Measurements from ENCODE around the gene KLF7.

The KLF7 gene

DNA sequence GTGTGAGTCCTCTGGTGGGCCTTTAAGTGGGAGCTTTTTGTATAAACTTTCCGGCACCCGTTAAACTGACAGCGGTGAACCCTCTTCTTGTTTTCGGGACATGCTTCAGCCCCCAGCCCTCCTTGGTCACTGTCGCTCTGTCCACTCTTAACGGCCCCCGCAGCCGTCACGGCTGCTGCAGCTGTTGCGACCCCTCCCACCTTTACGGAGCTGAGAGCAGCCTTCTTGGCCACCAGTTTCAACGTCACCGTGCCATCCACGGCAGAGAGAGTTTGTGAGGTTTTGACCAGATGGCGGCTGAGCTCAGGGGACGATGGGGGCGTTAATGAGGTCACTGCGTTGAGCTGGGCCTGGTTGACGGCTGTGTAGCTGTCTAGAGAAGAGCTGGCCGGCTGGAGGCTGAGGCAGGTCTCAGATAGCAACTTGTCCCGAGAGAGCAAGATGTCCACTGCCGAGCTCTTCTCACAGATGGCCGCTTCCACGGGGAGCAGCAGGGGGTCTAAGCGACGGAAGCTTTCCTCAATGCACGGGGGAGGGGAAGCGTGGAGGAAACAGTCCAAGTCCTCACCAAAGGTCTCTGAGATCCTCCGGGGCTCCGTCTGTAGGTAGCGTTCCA is 41.9 kb downstream of the KLF7 start:
- no peak for DNase-seq

DNA sequence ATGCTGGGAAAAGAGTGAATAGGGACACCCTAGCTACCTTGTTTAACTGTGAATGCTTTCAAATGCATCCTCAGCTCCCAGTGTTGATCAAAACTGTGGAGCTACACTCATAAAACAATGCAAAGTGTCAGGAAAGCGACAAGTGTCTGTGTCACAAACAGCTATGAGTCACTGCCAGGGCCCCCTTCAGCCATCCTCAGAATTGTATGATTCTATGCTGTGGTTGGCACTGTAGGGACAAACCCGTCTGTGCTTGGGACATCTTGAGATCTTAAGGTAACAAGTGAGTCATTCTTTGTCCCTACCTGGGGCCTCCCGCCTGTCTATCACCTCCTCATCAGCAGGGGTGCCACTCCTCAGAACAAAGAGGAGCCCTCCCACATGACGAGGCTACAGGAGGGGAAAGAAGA is 42.4 kb downstream of the KLF7 start:
- DNase-seq: peak in 2 of 5 experiments; percentile 46 to 62

DNA sequence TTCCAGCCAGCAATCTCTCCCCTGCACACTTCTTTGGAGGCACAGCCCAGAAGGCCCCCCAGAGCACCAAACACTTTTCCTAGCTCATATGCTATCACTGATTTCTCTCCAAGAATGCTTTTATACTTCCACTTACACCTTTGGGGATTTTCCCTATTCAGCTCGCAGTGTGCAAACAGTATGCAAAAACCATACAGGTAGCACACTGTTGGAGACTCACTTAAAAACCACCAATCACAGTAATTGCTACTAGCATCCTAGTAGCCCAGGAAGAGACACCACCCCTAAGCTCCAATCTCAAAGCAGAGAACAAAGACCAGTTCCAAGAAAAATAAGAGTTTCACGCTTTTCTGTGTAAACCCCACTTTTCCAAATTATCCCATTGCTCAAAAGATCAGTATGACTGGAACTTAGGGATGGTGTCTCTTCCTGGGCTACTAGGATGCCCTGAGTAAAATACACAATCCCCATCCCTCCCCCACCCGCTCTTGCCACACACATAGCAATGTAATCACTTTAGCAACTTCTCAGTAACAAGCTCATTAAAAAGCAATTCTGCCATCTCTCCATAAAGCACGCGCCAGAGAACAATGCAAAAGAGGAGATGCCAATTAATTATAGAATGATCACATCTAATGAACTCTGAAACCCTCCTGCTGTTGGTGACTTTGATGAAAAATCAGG is 43.0 kb downstream of the KLF7 start:
- no peak for DNase-seq

- DNase-seq: no peak
Measured at GRCh38 chr2:207121784-207122183, 44.0 kb downstream of the KLF7 start.

DNA sequence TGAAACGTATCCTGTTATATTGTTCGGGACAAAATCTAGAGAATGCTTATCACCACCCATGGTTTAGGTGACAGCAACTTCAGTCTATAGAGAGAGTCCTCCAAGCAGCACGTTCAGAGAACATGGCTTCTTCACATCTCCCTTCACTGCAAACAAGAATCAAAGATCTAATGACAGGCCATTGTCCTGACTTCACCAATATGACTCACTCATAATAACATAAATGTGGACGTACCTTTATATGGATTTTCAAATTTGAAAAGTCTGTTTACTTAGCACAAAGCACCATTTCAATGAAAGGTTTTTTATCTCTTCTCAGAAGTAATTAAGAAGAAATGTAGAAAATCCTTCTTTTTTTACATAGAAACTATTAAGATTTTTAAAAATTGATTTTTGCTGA is 46.7 kb downstream of the KLF7 start:
- DNase-seq: no peak

GRCh38 chr2:207117668-207118067 is 48.1 kb downstream of the KLF7 start:
- DNase-seq: no peak

DNA sequence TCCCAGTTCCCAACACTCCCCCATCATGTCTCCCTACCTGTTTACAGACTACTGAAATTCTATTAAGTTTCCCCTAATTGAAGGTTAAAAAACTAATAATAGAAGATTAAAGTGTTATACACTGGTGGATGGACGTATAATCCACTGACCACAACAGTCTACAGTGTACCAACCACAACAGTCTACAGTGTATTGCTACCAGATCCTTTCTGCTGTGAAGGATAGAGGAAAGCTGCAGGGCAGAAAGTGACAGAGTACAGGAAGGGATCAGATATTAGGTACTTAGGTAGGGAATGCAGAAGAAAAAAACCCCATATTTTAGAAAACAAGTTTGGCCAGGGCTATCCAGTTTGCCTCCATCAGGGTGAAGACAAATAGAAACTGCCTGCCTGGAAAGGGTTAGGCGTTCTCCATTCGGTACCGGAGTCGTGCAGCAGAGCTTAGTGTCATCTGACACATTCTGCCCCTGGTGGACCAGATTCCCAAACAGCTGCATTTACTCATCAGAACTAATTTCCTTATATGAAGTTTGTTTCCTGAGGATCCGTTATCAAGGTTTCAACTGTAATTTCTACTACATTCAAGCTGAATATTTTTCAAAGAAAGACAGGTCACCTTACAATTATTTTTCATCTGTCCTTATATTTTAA is 49.9 kb downstream of the KLF7 start:
- no peak for DNase-seq

GRCh38 chr2:207113414-207113813 is 52.3 kb downstream of the KLF7 start:
- peak in 1 of 5 experiments; percentile 46 for DNase-seq

GRCh38 chr2:207112785-207113184 is 53.0 kb downstream of the KLF7 start:
- DNase-seq: no peak

DNA sequence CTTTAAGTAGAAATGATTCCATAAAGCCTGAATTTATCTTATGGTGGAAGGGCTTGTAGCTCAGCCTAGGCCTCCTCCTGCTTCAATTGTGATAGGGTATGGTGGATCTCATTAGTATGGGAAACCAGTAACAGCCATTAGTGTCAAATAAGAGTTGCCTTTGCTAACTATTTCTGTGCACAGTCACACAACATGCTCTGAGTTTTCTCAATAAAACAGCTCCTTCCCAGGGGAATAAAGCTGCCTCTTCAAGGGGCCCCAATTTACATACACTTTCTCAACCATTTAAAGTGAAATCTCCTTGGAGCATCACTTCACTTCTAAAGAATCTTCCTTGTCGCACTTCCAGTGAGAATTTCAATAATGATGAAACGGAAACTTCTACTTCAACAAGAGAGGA is 53.4 kb downstream of the KLF7 start:
- DNase-seq: no peak

DNA sequence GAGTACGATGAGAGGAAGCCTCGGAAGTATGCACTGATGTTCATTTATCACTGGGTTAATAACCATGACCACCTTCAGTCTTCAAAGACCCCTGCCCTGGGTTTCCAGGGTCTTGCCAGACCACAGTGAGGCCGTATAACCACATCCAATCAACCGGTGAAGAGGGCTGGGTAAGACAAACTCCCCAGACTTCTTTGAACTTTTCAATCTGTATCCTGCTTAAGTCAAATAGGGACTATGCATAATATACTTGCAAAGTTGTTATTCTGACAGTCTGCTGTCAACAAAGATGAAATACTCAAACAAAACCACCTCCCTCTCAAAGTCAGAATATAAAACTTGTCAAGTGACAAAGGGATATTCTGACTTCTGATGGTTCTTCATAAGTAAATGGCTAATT is 54.0 kb downstream of the KLF7 start:
- DNase-seq: no peak

- no peak for DNase-seq
Measured at GRCh38 chr2:207110715-207111114, 55.0 kb downstream of the KLF7 start.

- peak in 1 of 5 experiments; percentile 29 for DNase-seq
Measured at GRCh38 chr2:207110310-207110709, 55.4 kb downstream of the KLF7 start.

- no peak for DNase-seq
Measured at GRCh38 chr2:207109768-207110167, 56.0 kb downstream of the KLF7 start.

DNA sequence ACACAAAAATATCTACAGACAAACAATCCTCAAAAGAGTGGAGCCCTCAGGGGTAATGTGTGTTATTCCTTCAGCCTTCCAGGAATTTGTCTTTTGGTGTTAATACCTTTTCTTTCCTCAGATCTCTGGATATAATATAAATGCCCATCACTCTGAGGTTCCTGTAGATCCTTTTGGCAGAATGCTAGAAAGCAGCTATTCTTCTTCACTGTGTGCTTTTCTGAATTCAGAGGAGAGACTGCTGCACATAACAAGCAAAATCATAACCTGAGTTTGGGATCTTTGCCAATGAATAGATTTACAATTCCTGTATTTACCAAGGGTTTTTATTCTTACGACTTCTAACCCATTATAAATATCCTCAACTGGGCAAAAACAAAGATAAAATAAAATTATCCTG is 57.3 kb downstream of the KLF7 start:
- no peak for DNase-seq

GRCh38 chr2:207107551-207107950 is 58.2 kb downstream of the KLF7 start:
- DNase-seq: no peak

GRCh38 chr2:207107131-207107530 is 58.6 kb downstream of the KLF7 start:
- no peak for DNase-seq

DNA sequence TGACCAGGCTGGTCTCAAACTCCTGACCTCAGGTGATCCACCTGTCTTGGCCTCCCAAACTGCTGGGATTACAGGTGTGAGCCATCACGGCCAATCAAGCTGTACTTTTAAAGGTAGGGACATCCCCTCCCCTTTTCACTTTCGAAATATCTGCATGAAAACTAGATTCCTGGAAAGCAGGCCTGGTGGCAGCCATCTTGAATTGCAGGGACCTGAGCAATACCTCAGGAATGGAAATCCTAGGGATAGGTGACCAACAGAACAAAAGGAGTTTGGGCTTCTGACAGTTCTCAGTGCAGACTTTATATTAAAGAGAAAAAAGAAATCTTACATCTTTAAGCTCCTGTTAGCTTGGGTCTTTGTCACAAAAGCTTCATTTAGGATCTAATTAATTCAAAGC is 62.6 kb downstream of the KLF7 start:
- no peak for DNase-seq

DNA sequence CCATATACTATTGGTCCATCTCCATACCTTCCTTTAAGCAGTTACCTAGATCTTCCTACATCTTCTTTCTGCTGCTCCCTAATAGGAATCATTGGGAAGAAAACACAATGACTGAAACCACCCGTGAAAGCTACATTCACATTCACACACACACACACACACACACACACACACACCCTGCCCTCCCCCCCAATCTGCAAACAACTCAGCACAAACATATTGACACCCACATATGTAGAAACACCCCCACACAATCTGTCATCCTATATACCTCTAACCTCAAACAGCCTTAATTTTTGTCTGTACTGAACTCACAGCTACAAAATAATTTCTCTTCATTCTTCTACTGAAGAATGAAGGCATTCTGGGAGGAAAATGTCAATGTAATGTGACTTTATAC is 63.8 kb downstream of the KLF7 start:
- no peak for DNase-seq

DNA sequence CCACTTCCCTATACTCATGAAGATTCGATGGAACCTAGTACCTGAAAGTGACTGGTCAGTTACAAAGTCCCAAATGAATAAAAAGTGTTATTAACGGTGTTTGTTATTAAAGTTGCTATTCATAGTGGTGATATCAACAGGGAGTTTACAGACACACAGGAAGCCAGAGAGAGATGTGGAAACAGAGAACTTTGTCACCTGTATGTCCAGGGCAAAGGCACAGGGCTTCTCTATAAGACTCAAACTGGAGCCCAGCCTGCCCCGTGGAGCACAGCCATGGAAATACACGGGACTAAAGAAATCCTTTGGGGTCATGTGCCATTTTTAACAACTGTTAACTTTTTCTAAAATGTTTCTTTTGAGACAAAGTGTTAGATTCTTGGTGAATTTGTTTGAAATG is 68.5 kb downstream of the KLF7 start:
- DNase-seq: no peak

GRCh38 chr2:207095963-207096362 is 69.8 kb downstream of the KLF7 start:
- no peak for DNase-seq

DNA sequence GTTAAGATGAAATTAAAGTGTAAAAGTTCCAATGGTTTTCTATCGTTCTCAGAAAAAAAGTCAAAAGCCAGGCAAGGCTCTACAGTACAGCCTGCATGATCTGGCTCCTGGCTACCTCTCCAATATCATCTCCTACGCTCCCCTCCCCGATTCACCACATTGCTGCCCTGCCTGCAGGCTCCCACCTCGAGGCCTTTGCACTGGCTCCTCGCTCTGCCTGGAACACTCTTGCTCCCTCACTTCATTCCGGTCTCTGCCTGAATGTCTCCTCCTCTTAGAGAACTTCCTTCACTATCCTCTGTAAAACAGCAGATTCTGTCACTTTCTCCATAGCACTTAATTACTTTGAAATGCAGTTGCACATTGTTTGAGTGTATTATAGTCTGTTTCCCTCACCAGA is 72.5 kb downstream of the KLF7 start:
- no peak for DNase-seq

DNA sequence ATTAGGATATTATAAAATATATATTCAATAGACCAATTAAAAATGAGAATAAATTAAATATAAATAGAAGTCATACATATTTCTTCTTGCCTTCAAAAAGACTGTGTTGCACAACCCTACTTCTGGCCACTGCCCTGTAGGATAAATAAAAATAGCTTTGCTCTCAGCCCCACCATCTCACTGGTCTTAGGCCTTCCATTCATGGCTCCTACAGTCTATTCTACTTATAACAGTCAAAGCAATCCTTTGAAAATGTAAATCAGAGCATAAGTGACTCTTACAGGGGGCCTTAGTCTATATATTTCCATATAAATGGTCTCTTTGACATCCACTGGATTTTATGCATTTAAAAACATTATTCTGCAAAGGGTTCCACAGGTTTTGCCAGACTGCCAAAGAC is 72.9 kb downstream of the KLF7 start:
- DNase-seq: no peak

- peak in 1 of 5 experiments; percentile 32 for DNase-seq
Measured at GRCh38 chr2:207091928-207092327, 73.8 kb downstream of the KLF7 start.

Data from T-helper 2 cell (primary cell).